IMR-90 (cell line): Measurements from ENCODE around the gene CELSR1. TPM values are rescaled to one million over a fixed set of nuclear protein-coding genes. Genes with fewer than 3 reads are reported as not detected.

Experiments
- ATAC-seq: fragments of 200-7000 bp; cut with Tn5 transposase; 2 replicates; pipeline ENCODE4 v1.9.1; 2020; ENCODE audit warnings: low read depth, mild to moderate bottlenecking, moderate library complexity
- BruUV-seq: library from RNA; stranded (reverse); fragments of 400-500 nt; replicated peaks from 2 replicates; lab custom pipeline; 2021; lab: Mats Ljungman, UMichigan
- CTCF ChIA-PET: fragments of 300-600 bp; formaldehyde crosslinking; extraction: SDS; loops from one replicate; lab custom pipeline; 2021; ENCODE audit warnings: antibody characterized with exemption; lab: Yijun Ruan, JAX
- POLR2A ChIA-PET: fragments of 300-600 bp; sonication (Branson Sonifier 250); formaldehyde crosslinking; loops from one replicate; lab custom pipeline; 2022; ENCODE audit warnings: antibody characterized with exemption; ENCODE audit not compliant: unreplicated experiment; lab: Charles Lee
- DNase-seq: peaks from one replicate; pipeline ENCODE4 v3.0.0; 2013
- H2AFZ ChIP-seq: replicated peaks from 2 replicates; pipeline ENCODE3; 2013; ENCODE audit warnings: low read length, mild to moderate bottlenecking; ENCODE audit not compliant: poor library complexity
- H2AK5ac ChIP-seq: 2 replicates; pipeline ENCODE4 v1.6.1; 2013; ENCODE audit warnings: low read depth, low read length, inconsistent platforms
- H2AK9ac ChIP-seq: replicated peaks from 2 replicates; pipeline ENCODE3; 2013; ENCODE audit warnings: mild to moderate bottlenecking, low read depth, low read length, moderate library complexity; ENCODE audit not compliant: poor library complexity
- H2BK120ac ChIP-seq: 2 replicates; pipeline ENCODE4 v1.6.1; 2013; ENCODE audit warnings: low read depth, low read length, inconsistent platforms
- H2BK15ac ChIP-seq: 3 replicates; pipeline ENCODE4 v1.6.1; 2013; ENCODE audit warnings: low read depth, low read length, inconsistent platforms
- H2BK20ac ChIP-seq: 2 replicates; pipeline ENCODE4 v1.6.1; 2013; ENCODE audit warnings: low read depth, mild to moderate bottlenecking, inconsistent platforms, low read length, moderate library complexity
- H2BK5ac ChIP-seq: 2 replicates; pipeline ENCODE4 v1.6.1; 2013; ENCODE audit warnings: mild to moderate bottlenecking, low read depth, low read length, inconsistent platforms; ENCODE audit not compliant: poor library complexity, severe bottlenecking
- H3K14ac ChIP-seq: replicated peaks from 2 replicates; pipeline ENCODE4 v1.6.1; 2013; ENCODE audit warnings: low read depth, low read length, inconsistent platforms
- H3K18ac ChIP-seq: 2 replicates; pipeline ENCODE4 v1.6.1; 2013; ENCODE audit warnings: low read depth, low read length, control low read depth
- H3K23ac ChIP-seq: 2 replicates; pipeline ENCODE4 v1.6.1; 2013; ENCODE audit warnings: low read depth, low read length, inconsistent platforms
- H3K27ac ChIP-seq: 2 replicates; pipeline ENCODE4 v1.5.1; 2013; ENCODE audit warnings: mild to moderate bottlenecking, control low read depth, low read length; ENCODE audit not compliant: insufficient read depth
- H3K27me3 ChIP-seq: 2 replicates; pipeline ENCODE4 v1.6.1; 2013; ENCODE audit warnings: low read length; ENCODE audit not compliant: control insufficient read depth, insufficient read depth
- H3K36me3 ChIP-seq: 2 replicates; pipeline ENCODE4 v1.6.1; 2013; ENCODE audit warnings: low read length, mixed read lengths; ENCODE audit not compliant: control insufficient read depth, insufficient read depth
- H3K4ac ChIP-seq: 2 replicates; pipeline ENCODE4 v1.6.1; 2013; ENCODE audit warnings: low read depth, low read length, inconsistent platforms
- H3K4me1 ChIP-seq: 2 replicates; pipeline ENCODE4 v1.6.1; 2013; ENCODE audit warnings: low read length, mixed read lengths; ENCODE audit not compliant: control insufficient read depth, insufficient read depth
- H3K4me2 ChIP-seq: 2 replicates; pipeline ENCODE4 v1.6.1; 2013; ENCODE audit warnings: low read depth, mild to moderate bottlenecking, control low read depth, low read length, moderate library complexity
- H3K4me3 ChIP-seq: 2 replicates; pipeline ENCODE4 v1.5.1; 2013; ENCODE audit warnings: low read depth, mild to moderate bottlenecking, control low read depth, low read length, moderate library complexity; ENCODE audit not compliant: insufficient read depth
- H3K56ac ChIP-seq: 2 replicates; pipeline ENCODE4 v1.6.1; 2013; ENCODE audit warnings: low read length, inconsistent platforms; ENCODE audit not compliant: insufficient read depth; ENCODE audit errors: extremely low read depth
- H3K79me1 ChIP-seq, 2 experiments: 2 replicates each; pipeline ENCODE4 v1.6.1; 2013; ENCODE audit warnings: low read length in 2 of 2, inconsistent platforms in 1 of 2, low read depth in 1 of 2
- H3K9ac ChIP-seq: 2 replicates; pipeline ENCODE4 v1.6.1; 2013; ENCODE audit warnings: low read depth, low read length, control low read depth
- H3K9me1 ChIP-seq: 2 replicates; pipeline ENCODE4 v1.6.1; 2013; ENCODE audit warnings: low read length, inconsistent platforms; ENCODE audit not compliant: insufficient read depth
- H3K9me3 ChIP-seq: 2 replicates; pipeline ENCODE4 v1.6.1; 2013; ENCODE audit warnings: low read length; ENCODE audit not compliant: control insufficient read depth, insufficient read depth
- H4K20me1 ChIP-seq: 2 replicates; pipeline ENCODE4 v1.6.1; 2013; ENCODE audit warnings: low read length, inconsistent platforms; ENCODE audit not compliant: insufficient read depth
- H4K5ac ChIP-seq: 2 replicates; pipeline ENCODE4 v1.6.1; 2013; ENCODE audit warnings: mild to moderate bottlenecking, low read depth, low read length, control low read depth
- H4K8ac ChIP-seq, 2 experiments: 2 replicates each; pipeline ENCODE4 v1.6.1; 2013; ENCODE audit warnings: low read depth in 2 of 2, low read length in 2 of 2, control low read depth in 1 of 2, inconsistent platforms in 1 of 2
- H4K91ac ChIP-seq: 2 replicates; pipeline ENCODE4 v1.6.1; 2013; ENCODE audit warnings: low read depth, low read length, inconsistent platforms; ENCODE audit not compliant: insufficient read depth
- BHLHE40 ChIP-seq: fragments of 150-350 bp; IDR thresholded peaks from 2 replicates; pipeline ENCODE4 v1.6.1; 2016; ENCODE audit warnings: mild to moderate bottlenecking, low read depth, low read length
- RCOR1 ChIP-seq: IDR thresholded peaks from 2 replicates; pipeline ENCODE4 v1.6.1; 2012; ENCODE audit warnings: mild to moderate bottlenecking, low read length, improper control_type of control experiment; ENCODE audit not compliant: insufficient replicate concordance
- USF2 ChIP-seq: fragments of 150-350 bp; IDR thresholded peaks from 2 replicates; pipeline ENCODE4 v1.6.1; 2017; ENCODE audit warnings: mild to moderate bottlenecking, antibody characterized with exemption, low read length, low read depth
- WGBS, 2 experiments: methylation state at CpG; one replicate each; pipeline versions ENCODE4 v1.1.5 to v1.1.7; 2013; ENCODE audit warnings: missing lambda C conversion rate in 2 of 2; ENCODE audit not compliant: insufficient read length in 1 of 2; ENCODE audit errors: extremely low coverage in 2 of 2; 5-methylcytosine and 5-hydroxymethylcytosine counted together
- dilution Hi-C: fragments of 300-500 bp; cut with HindIII; formaldehyde crosslinking; loops from one replicate; pipeline ENCODE4 v1.14.3; 2018; ENCODE audit warnings: low sequenced_read_pairs; ENCODE audit not compliant: unreplicated experiment
- in situ Hi-C: fragments of 300-500 bp; cut with MboI; formaldehyde crosslinking; loops from 3 replicates; pipeline ENCODE4 v1.14.3; 2019; ENCODE audit warnings: low sequenced_read_pairs, inconsistent platforms, mixed read lengths
- intact Hi-C: fragments of 100-400 bp; cut with micrococcal nuclease; formaldehyde crosslinking; loops from 2 replicates; pipeline ENCODE4 v1.10.0; 2022
- polyA plus RNA-seq, 3 experiments: library from polyadenylated mRNA; depleted of rRNA; stranded (reverse); fragments of >200 nt; gene quantifications; 2 replicates each; pipeline ENCODE4 v1.2.3, GENCODE V29; 2012; ENCODE audit warnings: low replicate concordance in 1 of 3
- total RNA-seq: library from RNA; depleted of rRNA; stranded (reverse); fragments of >200 nt; gene quantifications from 2 replicates; pipeline ENCODE4 v1.2.3, GENCODE V29; 2012

The CELSR1 gene
- total and polyA plus RNA-seq, 2 of the 4 experiments (the other 2 are of a cell fraction), result 0.36 to 0.82 TPM

GRCh38 chr22:46458525-46458924 is 78.9 kb downstream of the CELSR1 start:
- intact Hi-C loops (no loop called here), dilution Hi-C loops (no loop called here), in situ Hi-C loops (no loop called here)
- Histone ChIP-seq H3K4me2 (no peak overlapping the region), H2BK5ac (no peak overlapping the region), H3K14ac (no peak overlapping the region), H3K4me1 (0 out of 2 replicates have a peak, but pooled peaks cover 1% of the 10 kb centered on the region), H4K91ac (no peak overlapping the region), H3K23ac (no peak overlapping the region), H3K79me1 (no peaks in the 10 kb centered on the region), H3K27ac (no peak overlapping the region), H3K18ac (no peak overlapping the region), H3K56ac (no peak overlapping the region), H2AK5ac (no peak overlapping the region), H3K27me3 (peaks cover 36% of the 10 kb centered on the region), H3K4me3 (no peak overlapping the region), H3K9me1 (peaks cover 4% of the 10 kb centered on the region; the same call in 1 of the 2 replicates), H3K9me3 (no peaks in the 10 kb centered on the region), H4K5ac (no peak overlapping the region), H3K36me3 (no peaks in the 10 kb centered on the region), H3K9ac (no peak overlapping the region), H3K4ac (no peak overlapping the region), H2BK120ac (no peak overlapping the region), H2BK20ac (no peak overlapping the region), H4K8ac (no peak overlapping the region), H2AK9ac (no peak overlapping the region), H4K20me1 (no peaks in the 10 kb centered on the region), H2AFZ (no peak overlapping the region), H2BK15ac (no peak overlapping the region)
- 67% methylated on average over 1 of the region's 7 CpGs; no CpG with 5 or more reads in 1 of the 2 experiments for WGBS, 2 experiments
- ATAC-seq, result no peak
- TF ChIP-seq USF2 (no peak), BHLHE40 (no peak), RCOR1 (no peak)
- POLR2A ChIA-PET, result no interaction called here
- BruUV-seq, result no TSS peak
- CTCF ChIA-PET, result no interaction called here
- no peak for DNase-seq
